HepG2 (cell line): ENCODE data around the gene MIPEP. TPM values are rescaled to one million over a fixed set of nuclear protein-coding genes. Genes with fewer than 3 reads are reported as not detected.

ENCODE experiments used
- ATAC-seq: fragments of 200-7000 bp; cut with Tn5 transposase; 3 replicates; pipeline ENCODE4 v1.9.1; 2020; ENCODE audit warnings: mild to moderate bottlenecking, moderate library complexity
- BruUV-seq: library from RNA; stranded (reverse); fragments of 400-500 nt; replicated peaks from 2 replicates; lab custom pipeline; 2021; lab: Mats Ljungman, UMichigan
- CTCF ChIA-PET: fragments of 300-600 bp; formaldehyde crosslinking; extraction: SDS; loops from one replicate; lab custom pipeline; 2021; ENCODE audit warnings: low total read pairs, inconsistent platforms, low intra/inter-chr PET ratio; lab: Yijun Ruan, JAX
- POLR2A ChIA-PET: fragments of 350-600 bp; sonication (Branson Sonifier 250); formaldehyde crosslinking; loops from one replicate; lab custom pipeline; 2020; ENCODE audit warnings: antibody characterized with exemption, inconsistent platforms; lab: Yijun Ruan, JAX
- DNase-seq: peaks from one replicate; pipeline ENCODE4 v3.0.0-alpha.2; 2015; ENCODE audit warnings: low spot score
- FAIRE-seq: peaks from 3 replicates; lab custom pipeline; 2011; peaks lifted over from hg19 to GRCh38; lab: Jason Lieb, UNC
- H2AFZ ChIP-seq: one replicate; pipeline ENCODE4 v1.6.1; 2011; ENCODE audit warnings: low read length, inconsistent platforms
- H3K27ac ChIP-seq: fragments of 300-600 bp; 3 replicates; pipeline ENCODE4 v1.8.0; 2011; ENCODE audit warnings: mixed run types, mild to moderate bottlenecking, mixed read lengths, low read length, inconsistent platforms; ENCODE audit not compliant: insufficient read depth; ENCODE audit errors: extremely low read length
- H3K27me3 ChIP-seq, 2 experiments: fragments of 200-600 bp in 1 of 2; 2 replicates in 1 of 2; 3 replicates in 1 of 2; pipeline versions ENCODE4 v1.6.0 to v1.8.0; 2011; ENCODE audit warnings: low read length in 2 of 2, mild to moderate bottlenecking in 2 of 2, moderate library complexity in 2 of 2, inconsistent platforms in 1 of 2; ENCODE audit not compliant: insufficient read depth in 2 of 2, control insufficient read depth in 1 of 2
- H3K36me3 ChIP-seq, 2 experiments: fragments of 200-600 bp in 1 of 2; replicated peaks in 1 of 2; 2 replicates in 1 of 2; 3 replicates in 1 of 2; pipeline versions ENCODE4 v1.5.1 to v1.8.0; 2011; ENCODE audit warnings: low read length in 2 of 2, inconsistent platforms in 1 of 2; ENCODE audit not compliant: insufficient read depth in 2 of 2, control insufficient read depth in 1 of 2
- H3K4me1 ChIP-seq: 2 replicates; pipeline ENCODE4 v1.5.1; 2012; ENCODE audit warnings: low read length, inconsistent platforms; ENCODE audit not compliant: insufficient read depth
- H3K4me2 ChIP-seq: 2 replicates; pipeline ENCODE4 v1.6.0; 2011; ENCODE audit warnings: low read depth, low read length, inconsistent platforms
- H3K4me3 ChIP-seq, 3 experiments: fragments of 200-600 bp in 1 of 3; sonication (generic), shearing (Covaris generic) in 1 of 3; replicated peaks in 1 of 3; 2 replicates each; pipeline ENCODE4 v1.5.1; 2011 to 2016; ENCODE audit warnings: low read length in 3 of 3, inconsistent platforms in 2 of 3, low read depth in 2 of 3, mild to moderate bottlenecking in 2 of 3, control low read depth in 1 of 3, mixed read lengths in 1 of 3; ENCODE audit not compliant: insufficient read depth in 1 of 3
- H3K79me2 ChIP-seq: one replicate; pipeline ENCODE4 v1.6.1; 2011; ENCODE audit warnings: low read length, inconsistent platforms; ENCODE audit not compliant: insufficient read depth
- H3K9ac ChIP-seq: 2 replicates; pipeline ENCODE4 v1.6.0; 2011; ENCODE audit warnings: mild to moderate bottlenecking, low read depth, low read length, inconsistent platforms; ENCODE audit not compliant: insufficient read depth
- H3K9me3 ChIP-seq: 2 replicates; pipeline ENCODE4 v1.5.1; 2012; ENCODE audit warnings: mild to moderate bottlenecking, low read length
- H4K20me1 ChIP-seq: 2 replicates; pipeline ENCODE4 v1.6.0; 2011; ENCODE audit warnings: inconsistent platforms, mild to moderate bottlenecking, low read length, moderate library complexity; ENCODE audit not compliant: insufficient read depth
- ATF7 ChIP-seq, 2 experiments: fragments of 450-650 bp in 1 of 2; sonication (generic) in 1 of 2; formaldehyde crosslinking in 1 of 2; IDR thresholded peaks; 2 replicates each; pipeline versions ENCODE4 v1.4.0 to v1.6.1; 2016 to 2020; ENCODE audit warnings: antibody characterized with exemption in 1 of 2, mild to moderate bottlenecking in 1 of 2, missing genetic modification reagents in 1 of 2
- CEBPB ChIP-seq: IDR thresholded peaks from 2 replicates; pipeline ENCODE4 v1.6.1; 2011; ENCODE audit warnings: low read depth, low read length, improper control_type of control experiment, borderline replicate concordance
- STAG1 ChIP-seq: sonication (generic); formaldehyde crosslinking; IDR thresholded peaks from 2 replicates; pipeline ENCODE4 v1.4.0; 2020; ENCODE audit warnings: missing genetic modification reagents
- WGBS: methylation state at CpG from one replicate; pipeline ENCODE4 v1.1.6; 2017; ENCODE audit warnings: low lambda C conversion rate; 5-methylcytosine and 5-hydroxymethylcytosine counted together
- in situ Hi-C: cut with HindIII; loops from 2 replicates; pipeline ENCODE4 v1.10.0; 2017; ENCODE audit warnings: low pct_unique_long_range_greater_than_20kb; ENCODE audit not compliant: extremely low pct_ligation_motif_present
- intact Hi-C: fragments of 100-400 bp; cut with micrococcal nuclease; formaldehyde crosslinking; loops from one replicate; pipeline ENCODE4 v1.10.0; 2022; ENCODE audit not compliant: unreplicated experiment
- polyA plus RNA-seq, 8 experiments: library from polyadenylated mRNA; depleted of rRNA in 3 of 8; stranded (reverse) in 7 of 8; unstranded in 1 of 8; fragments of >200 nt; fragmentation: Illumina TruSeq in 4 of 8; extraction: Trizol in 4 of 8; gene quantifications; 2 replicates each; pipeline versions ENCODE4 v1.2.1 to v1.2.3, GENCODE V29; 2011 to 2016; ENCODE audit warnings: low read depth in 4 of 8, missing spikeins in 1 of 8, mixed read lengths in 1 of 8; ENCODE audit not compliant: insufficient read depth in 1 of 8
- total RNA-seq, 5 experiments: library from RNA; depleted of rRNA; stranded (reverse); fragments of >200 nt; fragmentation: Illumina TruSeq; extraction: Trizol; gene quantifications; 2 replicates each; pipeline ENCODE4 v1.2.3, GENCODE V29; 2016; ENCODE audit warnings: low read depth in 1 of 5
- TF ChIP-seq, protein P1 (sequence below): sonication (generic); formaldehyde crosslinking; IDR thresholded peaks from 2 replicates; pipeline ENCODE4 v1.4.0; 2020; ENCODE audit warnings: missing genetic modification reagents, borderline replicate concordance
- TF ChIP-seq, protein P2 (sequence below): sonication (generic); formaldehyde crosslinking; conservative IDR thresholded peaks from 2 replicates; pipeline ENCODE4 v1.4.0; 2020; ENCODE audit warnings: missing genetic modification reagents
- TF ChIP-seq, protein P3 (sequence below): sonication (generic); formaldehyde crosslinking; IDR thresholded peaks from 2 replicates; pipeline ENCODE4 v1.9.0; 2021; ENCODE audit warnings: missing genetic modification reagents, borderline replicate concordance
- TF ChIP-seq, protein P4 (sequence below): sonication (generic); formaldehyde crosslinking; IDR thresholded peaks from 2 replicates; pipeline ENCODE4 v1.8.1; 2023; ENCODE audit warnings: missing genetic modification reagents, mild to moderate bottlenecking, borderline replicate concordance
- TF ChIP-seq, protein P5 (sequence below): sonication (generic); formaldehyde crosslinking; IDR thresholded peaks from 2 replicates; pipeline ENCODE4 v1.8.0; 2022; ENCODE audit warnings: missing genetic modification reagents, mild to moderate bottlenecking, moderate library complexity, borderline replicate concordance
- TF ChIP-seq, protein P6 (sequence below): sonication (generic); formaldehyde crosslinking; IDR thresholded peaks from 2 replicates; pipeline ENCODE4 v1.5.0; 2020; ENCODE audit warnings: mild to moderate bottlenecking, missing genetic modification reagents, moderate library complexity

MIPEP gene
- total and polyA plus RNA-seq, 2 of the 13 experiments (the other 11 are each of a cell fraction or from before 2014, with no cell fraction given) = 9.3 to 24.1 TPM

DNA sequence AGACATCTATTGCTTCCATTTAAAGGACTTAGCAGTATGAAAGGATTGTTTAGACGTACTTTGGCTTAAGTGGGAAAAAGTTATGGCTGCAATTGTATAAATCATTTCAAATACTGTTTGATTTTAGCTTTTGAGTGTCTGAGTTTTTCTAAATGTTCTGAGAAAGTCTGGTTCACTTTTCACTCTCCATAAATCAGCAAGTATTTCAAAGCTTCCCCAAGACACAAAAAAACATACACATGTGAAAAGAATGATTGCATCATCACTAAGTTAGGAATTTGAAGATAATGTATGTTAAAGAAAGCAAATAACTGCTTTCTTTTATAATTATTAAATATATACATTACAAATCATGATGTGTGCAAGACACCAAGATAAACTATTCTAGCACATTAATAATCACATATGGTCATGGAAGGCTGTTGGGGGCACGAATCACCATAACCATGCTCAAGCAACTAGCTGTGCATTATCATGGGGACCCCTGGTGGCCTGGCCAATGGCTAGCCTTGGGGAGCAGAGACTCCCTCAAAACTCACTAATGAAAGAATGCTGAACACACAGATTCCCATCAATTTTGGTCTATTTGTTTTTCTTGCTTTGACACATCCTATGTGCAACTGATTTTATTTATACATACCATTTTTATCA, 111.1 kb downstream of the MIPEP start:
- Histone ChIP-seq H3K9me3 (no peaks in the 10 kb centered on the region), H3K27ac (peak overlapping the region; percentile 29), H3K4me1 (peaks cover 21% of the 10 kb centered on the region), H3K9ac (no peak overlapping the region), H3K36me3 (no peaks in the 10 kb centered on the region), H3K27me3 (no peaks in the 10 kb centered on the region), H3K79me2 (no peaks in the 10 kb centered on the region), H2AFZ (no peak overlapping the region), H3K4me2 (0 out of 2 replicates have a peak overlapping the region, but pooled peaks have one; percentile 41), H3K4me3 (no peak overlapping the region), H4K20me1 (no peaks in the 10 kb centered on the region)
- WGBS = 61% methylated on average over 2 of the region's 2 CpGs
- peak; percentile 57; the same call in 1 of the 2 replicates for TF ChIP-seq CEBPB
- TF ChIP-seq, protein P1, sequence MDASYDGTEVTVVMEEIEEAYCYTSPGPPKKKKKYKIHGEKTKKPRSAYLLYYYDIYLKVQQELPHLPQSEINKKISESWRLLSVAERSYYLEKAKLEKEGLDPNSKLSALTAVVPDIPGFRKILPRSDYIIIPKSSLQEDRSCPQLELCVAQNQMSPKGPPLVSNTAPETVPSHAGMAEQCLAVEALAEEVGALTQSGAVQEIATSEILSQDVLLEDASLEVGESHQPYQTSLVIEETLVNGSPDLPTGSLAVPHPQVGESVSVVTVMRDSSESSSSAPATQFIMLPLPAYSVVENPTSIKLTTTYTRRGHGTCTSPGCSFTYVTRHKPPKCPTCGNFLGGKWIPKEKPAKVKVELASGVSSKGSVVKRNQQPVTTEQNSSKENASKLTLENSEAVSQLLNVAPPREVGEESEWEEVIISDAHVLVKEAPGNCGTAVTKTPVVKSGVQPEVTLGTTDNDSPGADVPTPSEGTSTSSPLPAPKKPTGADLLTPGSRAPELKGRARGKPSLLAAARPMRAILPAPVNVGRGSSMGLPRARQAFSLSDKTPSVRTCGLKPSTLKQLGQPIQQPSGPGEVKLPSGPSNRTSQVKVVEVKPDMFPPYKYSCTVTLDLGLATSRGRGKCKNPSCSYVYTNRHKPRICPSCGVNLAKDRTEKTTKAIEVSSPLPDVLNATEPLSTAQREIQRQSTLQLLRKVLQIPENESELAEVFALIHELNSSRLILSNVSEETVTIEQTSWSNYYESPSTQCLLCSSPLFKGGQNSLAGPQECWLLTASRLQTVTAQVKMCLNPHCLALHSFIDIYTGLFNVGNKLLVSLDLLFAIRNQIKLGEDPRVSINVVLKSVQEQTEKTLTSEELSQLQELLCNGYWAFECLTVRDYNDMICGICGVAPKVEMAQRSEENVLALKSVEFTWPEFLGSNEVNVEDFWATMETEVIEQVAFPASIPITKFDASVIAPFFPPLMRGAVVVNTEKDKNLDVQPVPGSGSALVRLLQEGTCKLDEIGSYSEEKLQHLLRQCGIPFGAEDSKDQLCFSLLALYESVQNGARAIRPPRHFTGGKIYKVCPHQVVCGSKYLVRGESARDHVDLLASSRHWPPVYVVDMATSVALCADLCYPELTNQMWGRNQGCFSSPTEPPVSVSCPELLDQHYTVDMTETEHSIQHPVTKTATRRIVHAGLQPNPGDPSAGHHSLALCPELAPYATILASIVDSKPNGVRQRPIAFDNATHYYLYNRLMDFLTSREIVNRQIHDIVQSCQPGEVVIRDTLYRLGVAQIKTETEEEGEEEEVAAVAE (CRISPR knock-in tag) = no peak
- TF ChIP-seq, protein P2, sequence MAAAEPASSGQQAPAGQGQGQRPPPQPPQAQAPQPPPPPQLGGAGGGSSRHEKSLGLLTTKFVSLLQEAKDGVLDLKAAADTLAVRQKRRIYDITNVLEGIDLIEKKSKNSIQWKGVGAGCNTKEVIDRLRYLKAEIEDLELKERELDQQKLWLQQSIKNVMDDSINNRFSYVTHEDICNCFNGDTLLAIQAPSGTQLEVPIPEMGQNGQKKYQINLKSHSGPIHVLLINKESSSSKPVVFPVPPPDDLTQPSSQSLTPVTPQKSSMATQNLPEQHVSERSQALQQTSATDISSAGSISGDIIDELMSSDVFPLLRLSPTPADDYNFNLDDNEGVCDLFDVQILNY (CRISPR knock-in tag) = no peak
- TF ChIP-seq, protein P3, sequence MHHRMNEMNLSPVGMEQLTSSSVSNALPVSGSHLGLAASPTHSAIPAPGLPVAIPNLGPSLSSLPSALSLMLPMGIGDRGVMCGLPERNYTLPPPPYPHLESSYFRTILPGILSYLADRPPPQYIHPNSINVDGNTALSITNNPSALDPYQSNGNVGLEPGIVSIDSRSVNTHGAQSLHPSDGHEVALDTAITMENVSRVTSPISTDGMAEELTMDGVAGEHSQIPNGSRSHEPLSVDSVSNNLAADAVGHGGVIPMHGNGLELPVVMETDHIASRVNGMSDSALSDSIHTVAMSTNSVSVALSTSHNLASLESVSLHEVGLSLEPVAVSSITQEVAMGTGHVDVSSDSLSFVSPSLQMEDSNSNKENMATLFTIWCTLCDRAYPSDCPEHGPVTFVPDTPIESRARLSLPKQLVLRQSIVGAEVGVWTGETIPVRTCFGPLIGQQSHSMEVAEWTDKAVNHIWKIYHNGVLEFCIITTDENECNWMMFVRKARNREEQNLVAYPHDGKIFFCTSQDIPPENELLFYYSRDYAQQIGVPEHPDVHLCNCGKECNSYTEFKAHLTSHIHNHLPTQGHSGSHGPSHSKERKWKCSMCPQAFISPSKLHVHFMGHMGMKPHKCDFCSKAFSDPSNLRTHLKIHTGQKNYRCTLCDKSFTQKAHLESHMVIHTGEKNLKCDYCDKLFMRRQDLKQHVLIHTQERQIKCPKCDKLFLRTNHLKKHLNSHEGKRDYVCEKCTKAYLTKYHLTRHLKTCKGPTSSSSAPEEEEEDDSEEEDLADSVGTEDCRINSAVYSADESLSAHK = no peak
- TF ChIP-seq ATF7 (IDR thresholded peaks at IDR 0.05) = peak; percentile 67
- TF ChIP-seq ATF7 (CRISPR knock-in tag; IDR thresholded peaks at IDR 0.05) = no peak
- TF ChIP-seq STAG1 (CRISPR knock-in tag) = peak; percentile 28; the same call in 1 of the 2 replicates
- TF ChIP-seq, protein P4, sequence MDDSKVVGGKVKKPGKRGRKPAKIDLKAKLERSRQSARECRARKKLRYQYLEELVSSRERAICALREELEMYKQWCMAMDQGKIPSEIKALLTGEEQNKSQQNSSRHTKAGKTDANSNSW = no peak
- TF ChIP-seq, protein P5, sequence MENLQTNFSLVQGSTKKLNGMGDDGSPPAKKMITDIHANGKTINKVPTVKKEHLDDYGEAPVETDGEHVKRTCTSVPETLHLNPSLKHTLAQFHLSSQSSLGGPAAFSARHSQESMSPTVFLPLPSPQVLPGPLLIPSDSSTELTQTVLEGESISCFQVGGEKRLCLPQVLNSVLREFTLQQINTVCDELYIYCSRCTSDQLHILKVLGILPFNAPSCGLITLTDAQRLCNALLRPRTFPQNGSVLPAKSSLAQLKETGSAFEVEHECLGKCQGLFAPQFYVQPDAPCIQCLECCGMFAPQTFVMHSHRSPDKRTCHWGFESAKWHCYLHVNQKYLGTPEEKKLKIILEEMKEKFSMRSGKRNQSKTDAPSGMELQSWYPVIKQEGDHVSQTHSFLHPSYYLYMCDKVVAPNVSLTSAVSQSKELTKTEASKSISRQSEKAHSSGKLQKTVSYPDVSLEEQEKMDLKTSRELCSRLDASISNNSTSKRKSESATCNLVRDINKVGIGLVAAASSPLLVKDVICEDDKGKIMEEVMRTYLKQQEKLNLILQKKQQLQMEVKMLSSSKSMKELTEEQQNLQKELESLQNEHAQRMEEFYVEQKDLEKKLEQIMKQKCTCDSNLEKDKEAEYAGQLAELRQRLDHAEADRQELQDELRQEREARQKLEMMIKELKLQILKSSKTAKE (CRISPR knock-in tag) = no peak
- TF ChIP-seq, protein P6, sequence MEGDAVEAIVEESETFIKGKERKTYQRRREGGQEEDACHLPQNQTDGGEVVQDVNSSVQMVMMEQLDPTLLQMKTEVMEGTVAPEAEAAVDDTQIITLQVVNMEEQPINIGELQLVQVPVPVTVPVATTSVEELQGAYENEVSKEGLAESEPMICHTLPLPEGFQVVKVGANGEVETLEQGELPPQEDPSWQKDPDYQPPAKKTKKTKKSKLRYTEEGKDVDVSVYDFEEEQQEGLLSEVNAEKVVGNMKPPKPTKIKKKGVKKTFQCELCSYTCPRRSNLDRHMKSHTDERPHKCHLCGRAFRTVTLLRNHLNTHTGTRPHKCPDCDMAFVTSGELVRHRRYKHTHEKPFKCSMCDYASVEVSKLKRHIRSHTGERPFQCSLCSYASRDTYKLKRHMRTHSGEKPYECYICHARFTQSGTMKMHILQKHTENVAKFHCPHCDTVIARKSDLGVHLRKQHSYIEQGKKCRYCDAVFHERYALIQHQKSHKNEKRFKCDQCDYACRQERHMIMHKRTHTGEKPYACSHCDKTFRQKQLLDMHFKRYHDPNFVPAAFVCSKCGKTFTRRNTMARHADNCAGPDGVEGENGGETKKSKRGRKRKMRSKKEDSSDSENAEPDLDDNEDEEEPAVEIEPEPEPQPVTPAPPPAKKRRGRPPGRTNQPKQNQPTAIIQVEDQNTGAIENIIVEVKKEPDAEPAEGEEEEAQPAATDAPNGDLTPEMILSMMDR (CRISPR knock-in tag) = peak; percentile 28; the same call in 1 of the 2 replicates
- BruUV-seq = no TSS peak
- intact Hi-C loops = no loop called here
- FAIRE-seq (no peak), DNase-seq (no peak), ATAC-seq (no peak)
- CTCF ChIA-PET = no interaction called here
- POLR2A ChIA-PET = interaction anchor here (1.5 kb wide), 1 partner anchor 124 kb away, joined by 5 read pairs; no protein-coding TSS in a partner anchor
- in situ Hi-C loops = no loop called here
